A549 (cell line): Measurements from ENCODE around the gene DIPK1B.

Source experiments
- CBX8 ChIP-seq: fragments of 200-600 bp; sonication (generic); IDR thresholded peaks from 2 replicates; pipeline ENCODE4 v1.6.1; 2016
- CEBPB ChIP-seq, 2 experiments: fragments of >200 bp in 1 of 2; sonication (Bioruptor Twin) in 1 of 2; formaldehyde crosslinking in 1 of 2; IDR thresholded peaks; 2 replicates each; pipeline ENCODE4 v1.6.1; 2012 to 2016
- EP300 ChIP-seq, 2 experiments: fragments of >200 bp; sonication (Bioruptor Twin); formaldehyde crosslinking; IDR thresholded peaks; 2 replicates in 1 of 2; 3 replicates in 1 of 2; pipeline ENCODE4 v1.6.1; 2016 to 2017
- KDM1A ChIP-seq: fragments of 200-600 bp; sonication (generic); IDR thresholded peaks from 2 replicates; pipeline ENCODE4 v1.6.1; 2016; ENCODE audit warnings: low read depth, mild to moderate bottlenecking
- MAFK ChIP-seq: fragments of 450-650 bp; IDR thresholded peaks from 2 replicates; pipeline ENCODE4 v1.6.1; 2014; ENCODE audit not compliant: partially characterized antibody
- NFE2L2 ChIP-seq: fragments of 150-350 bp; conservative IDR thresholded peaks from 2 replicates; pipeline ENCODE4 v1.6.1; 2014; ENCODE audit warnings: low read length
- POLR2A ChIP-seq: IDR thresholded peaks from 2 replicates; pipeline ENCODE4 v1.6.1; 2012; ENCODE audit warnings: mild to moderate bottlenecking, low read length
- RAD21 ChIP-seq, 2 experiments: fragments of >200 bp in 1 of 2; sonication (Bioruptor Twin) in 1 of 2; formaldehyde crosslinking in 1 of 2; IDR thresholded peaks in 1 of 2; conservative IDR thresholded peaks in 1 of 2; 2 replicates in 1 of 2; 3 replicates in 1 of 2; pipeline ENCODE4 v1.6.1; 2012 to 2018; ENCODE audit warnings: inconsistent platforms in 1 of 2
- SMC3 ChIP-seq: fragments of >200 bp; sonication (Bioruptor Twin); formaldehyde crosslinking; IDR thresholded peaks from 3 replicates; pipeline ENCODE4 v1.6.1; 2018; ENCODE audit warnings: inconsistent platforms
- TP53 ChIP-seq: fragments of 250-450 bp; sonication (Bioruptor Pico); IDR thresholded peaks from 2 replicates; pipeline ENCODE4 v1.5.0; 2021; ENCODE audit warnings: mild to moderate bottlenecking, moderate library complexity
- ZNF302 ChIP-seq: fragments of 250-450 bp; sonication (Bioruptor Pico); IDR thresholded peaks from 2 replicates; pipeline ENCODE4 v1.9.0; 2021; ENCODE audit warnings: inconsistent platforms, mild to moderate bottlenecking, moderate library complexity
- TF ChIP-seq, protein P1 (sequence below): fragments of 450-650 bp; IDR thresholded peaks from 2 replicates; pipeline ENCODE4 v1.6.1; 2014; ENCODE audit warnings: antibody characterized with exemption
- TF ChIP-seq, protein P2 (sequence below): fragments of >200 bp; sonication (Bioruptor Twin); formaldehyde crosslinking; IDR thresholded peaks from 3 replicates; pipeline ENCODE4 v1.5.1; 2016

DNA sequence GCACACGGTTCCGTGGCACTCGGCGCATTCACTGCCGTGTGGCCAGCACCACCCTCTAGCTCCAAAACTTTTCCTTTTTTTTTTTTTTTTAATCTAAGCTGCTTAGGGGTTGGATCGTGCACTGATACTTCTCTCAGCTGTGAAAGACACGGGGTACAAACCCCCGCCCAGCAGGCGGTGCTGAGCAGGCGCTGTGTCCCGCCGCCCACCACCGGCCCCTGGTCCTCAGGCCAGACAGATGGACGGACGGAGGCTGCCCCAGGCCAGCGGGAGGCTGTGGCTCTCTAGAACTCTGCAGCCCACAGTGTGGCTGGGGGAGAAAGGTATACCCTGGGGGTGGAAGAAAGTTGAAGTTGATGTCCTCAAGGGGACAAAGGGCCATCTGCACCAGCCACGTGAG, 31.3 kb upstream of the DIPK1B start:
- TF ChIP-seq, protein P1, sequence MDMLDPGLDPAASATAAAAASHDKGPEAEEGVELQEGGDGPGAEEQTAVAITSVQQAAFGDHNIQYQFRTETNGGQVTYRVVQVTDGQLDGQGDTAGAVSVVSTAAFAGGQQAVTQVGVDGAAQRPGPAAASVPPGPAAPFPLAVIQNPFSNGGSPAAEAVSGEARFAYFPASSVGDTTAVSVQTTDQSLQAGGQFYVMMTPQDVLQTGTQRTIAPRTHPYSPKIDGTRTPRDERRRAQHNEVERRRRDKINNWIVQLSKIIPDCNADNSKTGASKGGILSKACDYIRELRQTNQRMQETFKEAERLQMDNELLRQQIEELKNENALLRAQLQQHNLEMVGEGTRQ = no peak
- TF ChIP-seq, protein P2, sequence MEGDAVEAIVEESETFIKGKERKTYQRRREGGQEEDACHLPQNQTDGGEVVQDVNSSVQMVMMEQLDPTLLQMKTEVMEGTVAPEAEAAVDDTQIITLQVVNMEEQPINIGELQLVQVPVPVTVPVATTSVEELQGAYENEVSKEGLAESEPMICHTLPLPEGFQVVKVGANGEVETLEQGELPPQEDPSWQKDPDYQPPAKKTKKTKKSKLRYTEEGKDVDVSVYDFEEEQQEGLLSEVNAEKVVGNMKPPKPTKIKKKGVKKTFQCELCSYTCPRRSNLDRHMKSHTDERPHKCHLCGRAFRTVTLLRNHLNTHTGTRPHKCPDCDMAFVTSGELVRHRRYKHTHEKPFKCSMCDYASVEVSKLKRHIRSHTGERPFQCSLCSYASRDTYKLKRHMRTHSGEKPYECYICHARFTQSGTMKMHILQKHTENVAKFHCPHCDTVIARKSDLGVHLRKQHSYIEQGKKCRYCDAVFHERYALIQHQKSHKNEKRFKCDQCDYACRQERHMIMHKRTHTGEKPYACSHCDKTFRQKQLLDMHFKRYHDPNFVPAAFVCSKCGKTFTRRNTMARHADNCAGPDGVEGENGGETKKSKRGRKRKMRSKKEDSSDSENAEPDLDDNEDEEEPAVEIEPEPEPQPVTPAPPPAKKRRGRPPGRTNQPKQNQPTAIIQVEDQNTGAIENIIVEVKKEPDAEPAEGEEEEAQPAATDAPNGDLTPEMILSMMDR = no peak
- TF ChIP-seq POLR2A (no peak), EP300 (IDR thresholded peaks at IDR 0.05) (no peak), RAD21 (conservative IDR thresholded peaks at IDR 0.05 in 1 of 2, IDR thresholded peaks at IDR 0.05 in 1 of 2) (no peak), ZNF302 (CRISPR knock-in tag) (no peak), CBX8 (no peak), CEBPB (IDR thresholded peaks at IDR 0.05) (no peak), NFE2L2 (no peak), TP53 (CRISPR knock-in tag) (no peak), MAFK (no peak), KDM1A (no peak), SMC3 (no peak)
